Bone marrow (tissue), 2 donors: ENCODE measurements around the gene FRMPD2.
"Not testable (repeated sequence)": the region's sequence is repeated elsewhere in the genome, so short reads cannot be mapped to it uniquely, and the experiment has no call there.

Experiments used
- DNase-seq, 2 donors: peaks; one replicate each; lab custom pipeline; 2025; lab: John Stamatoyannopoulos, UW

The FRMPD2 gene

DNA sequence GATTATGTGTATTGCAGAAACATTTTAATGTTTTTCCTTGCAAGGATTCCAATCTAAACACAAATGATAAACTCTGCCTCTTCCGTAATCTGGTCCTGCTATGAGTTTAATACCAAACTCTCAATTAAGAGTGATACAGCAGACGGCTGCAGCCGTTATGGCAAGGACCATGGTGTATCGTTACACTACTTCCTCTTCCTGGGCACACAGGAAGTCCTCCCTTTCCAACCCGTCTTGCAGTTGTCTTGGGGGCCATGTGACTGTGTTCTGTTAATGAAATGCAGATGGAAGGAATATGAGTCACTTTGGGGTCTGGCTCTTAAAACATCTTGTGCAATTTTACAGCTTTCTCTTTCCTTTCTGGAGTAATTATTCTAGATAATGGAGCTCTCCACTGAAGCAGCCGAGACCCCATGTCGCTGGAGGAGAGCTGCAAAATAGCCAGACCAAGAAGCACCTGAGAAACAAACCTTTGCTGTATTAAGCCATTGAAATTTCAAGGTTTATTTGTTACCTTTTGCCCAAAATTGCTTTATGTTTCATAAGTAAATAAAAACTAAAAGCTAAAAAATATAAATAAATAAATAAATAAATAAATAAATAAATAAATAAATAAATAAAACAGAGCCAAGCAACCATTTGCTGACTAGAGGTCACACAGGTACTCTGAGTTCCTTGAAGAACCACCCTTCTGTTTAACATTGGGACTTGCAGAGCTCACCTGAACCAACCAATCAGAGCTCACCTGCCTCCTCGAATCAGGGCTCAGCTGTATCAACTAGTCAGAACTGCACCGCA lies 74.7 kb downstream of the FRMPD2 start:
- peak in 1 of 2 donors; percentile 73 for DNase-seq

DNA sequence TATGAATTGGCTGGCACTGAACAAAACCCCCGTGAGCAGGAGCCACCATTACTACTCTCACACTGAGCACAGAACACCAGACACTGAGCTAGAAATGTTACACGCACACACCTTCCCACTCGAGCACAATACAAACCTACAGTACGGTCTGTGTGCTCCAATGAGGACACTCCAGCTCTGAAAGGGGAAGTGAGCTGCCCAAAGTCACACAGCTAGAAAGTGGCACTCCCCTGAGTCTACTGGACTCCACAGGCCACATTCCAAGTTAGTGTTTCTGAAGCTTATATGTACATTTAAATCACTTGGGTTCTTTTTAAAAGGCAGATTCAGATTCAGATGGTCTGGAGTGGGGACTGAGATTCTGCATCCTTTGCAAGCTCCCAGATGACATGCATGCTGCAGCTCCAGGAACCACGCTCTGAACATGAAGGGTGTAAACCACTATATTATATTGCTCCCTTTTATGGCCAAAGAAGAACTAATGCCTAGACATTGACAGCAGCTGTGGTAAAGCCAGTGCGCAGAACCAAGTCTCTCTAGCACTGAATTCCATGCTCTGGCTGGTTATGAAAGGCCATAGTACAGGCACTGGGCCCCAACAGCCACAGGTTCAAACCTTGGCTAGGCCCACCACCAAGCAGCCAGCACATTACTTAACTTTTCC lies 77.1 kb downstream of the FRMPD2 start:
- no peak for DNase-seq

DNA sequence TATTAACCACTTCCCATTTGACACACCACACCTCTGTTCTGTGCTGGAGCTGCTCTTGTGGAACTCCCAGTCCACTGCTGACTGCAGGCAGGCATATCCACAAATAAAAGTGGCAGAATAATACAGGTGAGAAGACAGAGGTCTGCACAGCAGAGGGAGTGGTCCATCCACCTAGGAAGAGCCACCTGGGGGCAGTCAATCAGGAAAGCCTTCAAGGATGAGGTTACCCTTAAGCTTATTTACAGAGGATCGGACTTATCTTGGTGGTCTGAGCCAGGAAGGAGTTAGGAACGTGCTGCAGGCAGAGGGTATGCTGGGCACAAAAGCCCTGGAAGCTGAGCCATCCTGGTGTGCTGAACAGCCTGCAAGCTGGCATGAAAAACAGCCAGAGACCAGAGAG lies 78.7 kb downstream of the FRMPD2 start:
- no peak for DNase-seq

DNA sequence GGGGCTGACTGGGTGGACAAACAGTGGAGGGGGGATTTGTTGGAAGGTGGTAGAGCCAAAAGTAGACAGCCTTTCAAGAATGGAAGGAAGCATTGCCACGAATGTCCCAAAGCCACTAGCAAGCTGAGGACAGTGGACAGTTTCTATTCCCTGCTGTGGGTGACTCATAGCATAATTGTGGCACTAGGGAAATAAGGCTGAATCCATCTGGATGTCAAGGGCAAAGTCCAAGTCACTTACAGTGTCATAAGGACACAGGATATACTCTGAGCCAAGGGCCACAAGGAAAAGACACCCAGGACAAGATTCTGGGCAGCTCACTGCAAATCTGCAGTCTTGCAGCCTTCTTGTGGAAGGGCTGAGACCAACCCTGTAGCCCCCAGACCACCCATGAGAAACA lies 79.7 kb downstream of the FRMPD2 start:
- no peak for DNase-seq

DNA sequence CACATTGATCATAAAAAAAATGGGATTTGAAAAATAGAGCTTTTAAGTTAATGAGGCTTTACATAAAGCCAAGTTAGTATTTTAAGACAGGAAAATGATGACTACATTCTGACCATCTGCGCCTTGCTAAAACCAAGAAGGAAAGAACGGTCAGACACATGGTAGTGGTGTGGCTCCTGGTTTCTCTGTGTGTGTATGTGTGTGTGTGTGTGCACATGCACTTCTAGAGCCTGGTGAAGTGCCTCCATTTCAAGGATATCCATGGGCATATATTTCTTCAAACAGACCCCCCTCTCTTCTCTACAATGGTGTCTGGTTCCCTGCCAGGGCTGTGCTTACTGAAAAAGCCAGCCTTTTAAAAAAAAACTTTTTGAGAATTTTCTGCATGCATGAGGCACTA lies 80.9 kb downstream of the FRMPD2 start:
- DNase-seq, result no peak

DNA sequence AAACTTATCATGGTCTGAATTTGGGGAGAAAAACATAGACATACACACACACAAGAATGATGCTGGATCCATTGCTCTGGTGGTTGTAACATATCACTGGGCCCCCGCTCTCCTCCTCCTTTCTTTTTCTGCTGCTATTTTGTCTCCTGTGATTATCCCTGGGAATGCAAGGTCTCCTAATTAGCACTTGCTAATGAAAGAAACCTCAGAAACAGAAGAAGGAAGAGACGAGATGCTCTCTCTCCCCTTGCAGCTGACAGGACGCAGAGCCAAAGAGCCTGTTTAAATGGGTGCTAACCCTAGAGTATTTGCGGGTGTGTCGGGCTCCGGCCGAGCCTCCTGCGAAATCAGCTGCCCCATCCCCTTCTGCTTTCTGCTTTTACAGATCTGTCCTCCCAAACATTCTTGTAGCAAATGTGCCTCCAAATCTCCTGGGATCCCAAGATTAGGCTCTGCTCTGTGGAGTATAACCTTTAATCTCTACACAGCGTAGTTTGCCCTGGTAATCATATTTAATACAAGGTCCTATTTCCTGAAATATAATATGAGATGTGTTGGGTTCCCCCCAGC lies 81.5 kb downstream of the FRMPD2 start:
- no peak for DNase-seq

DNA sequence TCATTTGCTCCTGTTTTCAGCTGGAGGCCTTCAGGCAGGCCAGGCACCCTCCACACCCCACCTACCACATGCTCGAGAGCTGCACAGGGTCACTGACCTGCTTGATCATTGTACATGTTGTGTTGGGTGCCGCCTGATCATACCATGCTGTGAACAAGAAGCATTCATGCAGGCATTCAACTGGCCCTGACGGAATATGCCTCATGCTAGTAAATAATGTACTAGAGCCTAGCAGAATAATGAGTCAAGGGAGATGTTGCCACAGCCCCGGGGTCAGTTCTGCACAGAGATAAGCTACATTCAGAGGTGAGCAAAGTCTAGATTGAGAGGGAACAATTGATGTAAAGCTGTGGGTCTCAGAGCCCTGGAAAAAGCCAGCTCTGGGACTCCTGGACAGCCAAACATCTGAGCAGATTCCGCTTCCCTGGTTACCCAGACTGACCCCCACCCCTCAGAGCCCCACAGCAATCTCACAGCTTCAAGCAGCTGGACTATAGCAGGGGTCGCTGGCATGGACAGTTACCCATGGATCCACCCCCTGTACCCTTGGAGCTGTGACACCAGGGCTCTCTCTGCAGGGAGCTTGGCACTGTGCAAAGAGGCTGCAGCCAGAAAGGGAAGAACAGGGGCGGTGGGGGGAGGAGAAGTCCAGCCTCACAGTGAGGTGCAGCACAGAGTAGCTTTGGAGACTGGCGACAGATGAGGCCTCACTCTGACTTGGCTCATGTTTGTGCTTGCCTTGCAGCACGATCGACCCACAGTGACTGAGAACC lies 86.6 kb downstream of the FRMPD2 start:
- no peak for DNase-seq

DNA sequence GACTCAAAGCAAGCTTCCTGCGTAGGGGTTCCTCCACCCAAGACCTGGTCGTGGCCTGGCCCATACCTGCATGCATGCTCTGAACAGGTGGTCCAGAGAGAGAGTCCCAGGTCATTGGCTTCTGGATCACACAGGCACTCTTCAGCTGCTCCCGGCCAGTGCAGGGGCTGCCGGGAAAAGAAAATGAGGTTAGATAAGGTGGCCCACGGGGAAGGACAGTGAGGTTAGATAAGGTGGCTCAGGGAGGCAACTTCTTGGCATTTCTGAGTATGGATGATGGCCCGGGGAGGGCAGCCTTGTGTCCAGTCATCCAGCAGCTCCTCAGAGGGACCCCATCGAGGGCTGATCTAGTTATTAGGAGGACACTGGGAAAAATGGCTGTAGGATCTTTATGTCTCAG lies 87.4 kb downstream of the FRMPD2 start:
- no peak for DNase-seq

DNA sequence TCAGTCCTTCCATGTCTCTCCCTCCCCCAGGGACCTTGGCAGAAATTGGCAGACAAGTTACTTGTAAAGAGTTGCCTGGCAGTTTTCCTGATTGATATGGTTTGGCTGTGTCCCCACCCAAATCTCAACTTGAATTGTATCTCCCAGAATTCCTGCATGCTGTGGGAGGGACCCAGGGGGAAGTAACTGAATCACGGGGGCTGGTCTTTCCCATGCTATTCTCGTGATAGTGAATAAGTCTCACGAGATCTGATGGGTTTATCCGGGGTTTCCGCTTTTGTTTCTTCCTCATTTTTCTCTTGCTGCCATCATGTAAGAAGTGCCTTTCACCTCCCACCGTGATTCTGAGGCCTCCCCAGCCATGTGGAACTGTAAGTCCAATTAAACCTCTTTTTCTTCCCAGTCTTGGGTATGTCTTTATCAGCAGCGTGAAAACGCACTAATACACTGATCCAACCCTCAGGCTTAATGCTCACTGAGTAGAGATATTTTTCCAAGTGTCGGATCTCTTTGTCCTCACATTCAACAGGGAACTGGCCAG lies 88.2 kb downstream of the FRMPD2 start:
- DNase-seq, result not testable (repeated sequence)

DNA sequence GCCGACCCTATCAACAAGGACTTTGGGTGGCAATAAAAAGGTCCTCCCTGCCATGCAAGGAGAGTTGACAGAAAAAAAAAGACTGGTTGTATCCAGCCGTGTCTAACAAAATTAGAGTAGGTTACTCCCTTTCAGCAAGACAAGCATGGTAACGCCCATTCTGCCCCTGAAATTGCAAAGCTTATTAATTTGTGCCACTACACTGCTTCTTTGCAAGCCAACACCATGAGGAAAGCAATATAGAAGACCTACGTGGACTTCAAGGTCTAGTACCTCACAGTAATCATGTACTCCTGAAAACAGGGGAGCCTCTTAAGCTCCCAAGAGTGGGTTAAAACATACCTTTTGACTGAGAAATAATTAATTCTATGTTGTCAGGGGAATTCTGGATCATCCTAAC lies 90.3 kb downstream of the FRMPD2 start:
- DNase-seq, result no peak

DNA sequence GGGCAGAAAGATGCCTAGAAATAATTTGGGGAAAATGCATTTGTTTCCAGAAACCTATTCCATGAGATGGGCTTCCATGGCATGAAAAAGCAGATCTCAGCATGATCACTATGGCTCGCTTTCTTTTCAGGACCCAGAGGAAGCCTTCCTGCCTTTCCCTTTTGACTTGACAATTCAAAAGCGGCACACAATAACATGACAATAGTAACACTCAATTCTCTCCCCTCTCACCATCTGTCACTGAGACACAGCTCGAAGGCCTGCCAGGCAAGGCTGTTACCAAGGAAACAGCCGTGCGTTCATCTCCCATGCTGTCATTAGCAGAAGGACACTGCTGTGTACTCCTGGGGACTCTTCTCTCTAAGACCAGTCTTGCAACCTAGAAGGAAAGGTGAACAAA lies 101.8 kb downstream of the FRMPD2 start:
- DNase-seq, result not testable (repeated sequence)

DNA sequence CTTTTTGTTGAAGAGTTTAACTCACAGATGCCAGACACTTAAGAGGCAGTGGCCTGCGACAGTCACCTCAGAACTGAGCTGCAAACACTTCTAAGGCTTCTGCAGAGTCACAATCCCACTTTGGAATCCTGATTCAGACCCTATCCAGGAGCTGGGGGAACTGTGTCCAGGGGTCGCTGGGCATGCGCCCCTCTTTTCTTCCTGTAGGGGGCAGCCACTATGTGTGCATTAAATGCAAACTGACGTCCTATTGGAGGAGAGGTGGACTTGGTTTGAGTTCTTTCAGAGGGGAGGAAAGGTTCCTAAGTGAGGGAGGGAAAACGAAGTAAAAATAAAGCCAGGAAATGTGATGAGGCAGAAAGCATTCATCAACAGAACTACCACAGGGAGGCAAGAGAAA lies 113.8 kb downstream of the FRMPD2 start:
- DNase-seq, result not testable (repeated sequence)

DNA sequence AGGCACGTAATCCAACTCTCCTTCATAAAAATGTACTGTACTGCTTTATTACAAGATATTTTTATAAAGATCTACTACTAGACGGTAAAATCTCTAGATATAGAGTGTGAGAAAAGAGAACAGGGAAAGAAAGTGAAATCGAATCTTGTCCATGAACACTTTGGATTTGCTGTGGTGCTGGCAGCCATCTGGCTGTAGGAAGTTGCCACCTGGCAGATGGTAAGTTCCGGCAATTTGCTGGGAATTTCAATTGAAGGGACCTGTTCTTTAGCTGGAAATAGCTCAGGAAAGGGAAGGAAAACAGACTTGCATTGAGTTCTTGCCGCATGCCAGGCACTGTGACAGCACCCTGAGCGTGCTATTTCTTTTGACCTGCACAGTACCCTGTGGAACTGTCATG lies 114.3 kb downstream of the FRMPD2 start:
- not testable (repeated sequence) for DNase-seq

DNA sequence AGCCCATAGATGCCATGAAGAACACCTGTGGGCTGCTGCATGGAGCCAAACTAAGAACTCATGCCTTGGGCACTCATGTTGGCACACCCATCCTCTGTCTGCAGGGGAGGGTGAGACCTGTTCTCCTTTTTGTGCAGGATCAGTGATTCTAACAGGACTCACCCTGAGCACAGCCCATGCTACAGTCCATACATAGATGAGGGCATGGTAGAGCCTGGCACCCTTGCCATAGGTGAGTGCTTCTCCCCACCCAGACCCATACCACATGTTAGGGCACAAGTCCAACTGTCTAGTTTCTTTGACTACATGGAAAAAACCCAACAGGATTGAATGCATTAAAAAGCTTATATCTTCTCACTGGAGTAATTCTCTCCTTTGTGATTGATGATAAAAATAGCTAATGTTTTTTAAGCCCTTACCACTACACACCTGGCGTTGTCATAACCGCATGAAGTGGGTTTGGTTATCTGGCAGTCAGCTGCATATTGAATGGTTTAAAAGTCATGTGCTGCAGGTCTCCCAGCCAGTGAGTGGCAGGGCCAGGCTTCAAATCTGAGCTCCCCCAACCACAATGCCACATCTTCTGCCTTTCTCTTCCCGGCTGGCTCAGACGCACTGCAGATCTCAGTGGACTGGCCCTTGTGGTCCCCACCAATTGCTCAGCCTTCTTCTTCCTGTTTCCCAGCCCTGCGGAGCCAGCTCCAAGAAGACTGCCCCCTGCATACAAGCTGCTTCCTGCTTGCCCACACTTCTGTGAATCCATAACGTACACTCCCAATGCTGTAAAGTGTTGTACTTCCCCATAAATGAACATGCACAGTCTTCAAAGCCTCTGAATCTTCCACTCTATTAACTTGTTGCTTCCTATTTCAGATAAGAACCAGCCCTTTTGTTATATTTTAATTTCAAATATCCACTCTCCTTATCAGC lies 120.0 kb downstream of the FRMPD2 start:
- peak in 1 of 2 donors; percentile 62 for DNase-seq

DNA sequence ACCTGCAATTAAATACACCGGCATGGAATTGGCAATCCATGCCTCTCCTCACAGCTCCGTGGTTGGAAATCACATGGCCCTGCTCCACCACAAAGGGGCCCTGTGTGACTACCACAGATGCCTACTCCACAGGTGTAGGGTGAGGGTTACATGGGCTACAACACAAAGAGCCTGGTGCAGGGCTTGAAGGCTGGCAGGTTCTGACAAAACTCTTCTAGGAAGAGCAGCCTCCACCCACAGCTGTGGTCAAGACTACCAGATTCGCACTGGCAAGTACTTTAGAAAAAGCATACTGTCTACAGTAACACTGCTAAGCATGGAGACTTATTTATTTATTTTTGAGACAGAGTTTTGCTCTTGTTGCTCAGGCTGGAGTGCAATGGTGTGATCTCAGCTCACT lies 126.9 kb downstream of the FRMPD2 start:
- DNase-seq, result not testable (repeated sequence)

DNA sequence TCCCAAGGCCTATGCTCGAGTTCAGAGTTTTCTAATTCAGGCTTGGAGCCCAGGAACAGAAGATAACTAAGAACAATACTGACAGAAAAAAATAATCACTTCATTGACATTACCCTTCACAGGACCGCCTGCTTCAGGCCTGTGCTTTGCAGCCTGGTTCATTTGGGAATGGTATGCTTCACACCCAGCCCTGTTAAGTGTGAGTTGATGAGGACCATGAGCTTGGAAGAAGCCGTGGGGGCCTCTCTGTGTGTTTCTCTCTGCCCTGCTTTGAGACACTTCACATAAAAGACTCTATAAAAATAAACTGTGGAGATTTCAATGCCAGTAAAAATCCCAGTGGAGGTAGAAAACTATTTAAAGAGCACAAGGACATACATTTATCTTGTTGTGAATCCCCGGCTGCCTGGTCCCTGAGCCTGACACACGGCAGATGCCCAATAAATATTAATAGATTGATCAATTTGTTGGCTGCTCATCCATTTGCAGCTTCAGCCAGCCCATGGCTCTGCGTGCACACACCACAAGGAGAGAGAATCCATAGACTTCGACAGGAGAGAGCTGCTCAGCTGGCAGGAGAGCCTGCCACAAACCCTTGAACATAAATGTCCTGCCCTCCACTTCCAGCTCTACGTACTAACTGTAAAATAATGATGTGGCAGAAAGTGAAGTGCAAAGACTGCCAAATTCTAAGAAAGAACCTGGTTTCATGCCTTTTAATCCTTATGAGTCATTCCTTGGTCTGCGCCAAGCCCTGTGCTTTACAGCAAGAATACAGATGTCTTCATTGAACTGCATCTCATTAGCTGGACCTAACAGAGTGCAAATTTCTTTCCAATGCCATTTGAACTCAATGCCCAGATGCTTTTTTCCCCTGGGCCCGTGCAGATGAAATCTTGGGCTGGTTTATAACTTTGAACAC lies 130.5 kb downstream of the FRMPD2 start:
- not testable (repeated sequence) for DNase-seq

DNA sequence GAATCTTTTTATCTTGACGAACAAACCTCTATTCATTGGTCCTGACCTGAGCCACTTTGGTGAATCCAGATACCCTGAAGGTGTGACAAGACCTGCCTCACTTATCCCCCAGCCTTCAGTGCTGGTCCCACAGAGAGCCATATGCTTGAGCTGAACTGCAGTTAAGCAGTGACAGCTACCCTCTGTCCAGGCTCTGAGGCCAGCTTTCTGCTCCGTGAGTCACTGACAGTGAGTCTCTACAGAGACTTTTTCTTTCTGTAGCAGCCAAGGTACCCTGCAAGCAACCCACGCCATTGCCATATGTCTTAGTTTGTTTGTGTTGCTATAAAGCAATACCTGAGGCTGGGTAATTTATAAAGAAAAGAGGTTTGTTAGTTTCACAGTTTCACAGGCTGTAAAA lies 133.5 kb downstream of the FRMPD2 start:
- DNase-seq, result not testable (repeated sequence)

DNA sequence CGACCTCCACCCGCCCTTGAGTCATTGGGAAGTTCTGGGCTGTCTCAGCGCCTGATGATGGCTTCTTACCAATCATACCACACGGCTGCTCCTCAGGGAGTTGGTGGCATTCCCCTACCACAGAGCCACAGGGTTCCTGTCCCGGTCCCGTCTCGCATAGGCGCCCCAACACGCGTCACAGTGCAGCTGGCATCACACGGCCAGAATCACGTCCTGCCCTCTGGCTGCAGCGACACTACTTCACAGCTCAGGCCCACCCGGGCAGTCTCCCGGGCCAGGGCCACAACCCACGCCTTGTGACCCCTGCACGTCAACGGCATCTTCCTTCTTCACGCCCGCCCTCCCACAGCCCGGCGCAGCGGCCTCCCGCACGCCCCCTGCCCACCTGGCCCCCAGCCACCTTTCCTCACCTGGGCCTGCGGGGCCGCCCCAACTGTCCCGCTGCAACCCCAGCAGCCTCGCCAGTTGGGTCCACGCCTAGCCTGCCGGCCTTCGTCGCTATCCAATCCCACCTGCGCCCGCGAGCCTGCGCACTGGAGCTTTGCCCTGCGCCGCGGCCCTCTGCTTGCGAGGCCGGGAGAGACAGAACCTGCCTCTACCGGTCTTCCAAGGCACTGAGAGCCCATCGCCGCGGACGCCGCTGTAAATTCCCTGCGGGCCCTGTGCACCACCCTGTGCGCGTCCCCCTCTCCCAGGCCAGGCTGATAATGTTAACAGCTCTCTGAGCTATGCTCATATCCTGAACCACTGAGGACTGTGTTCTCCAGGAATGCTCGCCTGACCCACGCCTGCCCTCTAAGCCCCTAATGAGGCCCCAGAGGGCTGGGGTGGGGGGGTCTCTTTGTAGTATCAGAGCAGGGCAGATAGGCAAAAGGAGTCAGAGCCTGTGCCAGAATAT lies 134.3 kb downstream of the FRMPD2 start:
- DNase-seq, result not testable (repeated sequence)

DNA sequence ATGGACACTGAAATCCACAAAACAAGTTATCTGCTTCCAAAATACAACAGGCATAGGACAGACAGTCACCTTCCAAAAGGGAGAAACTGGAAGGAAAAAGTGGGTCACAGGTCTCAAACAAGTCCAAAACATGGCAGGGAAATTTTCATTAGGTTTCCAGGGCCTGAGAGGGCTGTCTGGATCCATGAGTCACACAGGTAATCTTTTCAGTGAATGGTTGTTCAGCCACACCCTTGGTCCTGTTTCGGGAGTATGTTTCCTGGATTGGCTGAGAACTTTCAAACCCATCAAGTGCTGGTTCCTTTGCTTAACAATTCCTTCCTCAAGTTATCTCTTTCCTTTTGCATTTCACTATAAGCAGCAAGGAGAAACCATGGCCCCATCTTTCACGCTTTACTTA lies 145.5 kb downstream of the FRMPD2 start:
- not testable (repeated sequence) for DNase-seq
